SU-DHL-6 (cell line): Measurements from ENCODE around the gene SIGLEC7.

Experiments
- H2AFZ ChIP-seq: fragments of 200-600 bp; sonication (generic); 2 replicates; pipeline ENCODE4 v1.6.1; 2014; ENCODE audit warnings: low read depth, mild to moderate bottlenecking, moderate library complexity, mixed read lengths, antibody characterized with exemption, low read length; ENCODE audit not compliant: severe bottlenecking
- H3F3A ChIP-seq: fragments of 200-600 bp; shearing (Covaris generic); 2 replicates; pipeline ENCODE4 v1.6.0; 2016; ENCODE audit warnings: antibody characterized with exemption, mild to moderate bottlenecking; ENCODE audit not compliant: insufficient read depth
- H3K27ac ChIP-seq: fragments of 200-600 bp; sonication (generic); 2 replicates; pipeline ENCODE4 v1.5.1; 2016; ENCODE audit warnings: low read depth, mild to moderate bottlenecking, low read length, moderate library complexity, mixed read lengths
- H3K27me3 ChIP-seq: fragments of 200-600 bp; sonication (generic), shearing (Covaris generic); 2 replicates; pipeline ENCODE4 v1.6.0; 2014; ENCODE audit warnings: mild to moderate bottlenecking, low read length
- H3K36me3 ChIP-seq: fragments of 200-600 bp; sonication (generic); 2 replicates; pipeline ENCODE4 v1.6.1; 2014; ENCODE audit warnings: mild to moderate bottlenecking, low read length, mixed read lengths
- H3K4me2 ChIP-seq: fragments of 300-600, 200-600 bp; shearing (Covaris generic), sonication (generic); 2 replicates; pipeline ENCODE4 v1.6.0; 2014; ENCODE audit warnings: low read length, low read depth, mild to moderate bottlenecking; ENCODE audit not compliant: poor library complexity, severe bottlenecking
- H3K4me3 ChIP-seq: fragments of 200-600 bp; sonication (generic); 2 replicates; pipeline ENCODE4 v1.5.1; 2014; ENCODE audit warnings: antibody characterized with exemption, low read length, mild to moderate bottlenecking, mixed read lengths; ENCODE audit not compliant: insufficient read depth, poor library complexity, severe bottlenecking
- H3K79me2 ChIP-seq: fragments of 200-600 bp; sonication (generic); 2 replicates; pipeline ENCODE4 v1.6.1; 2014; ENCODE audit warnings: mild to moderate bottlenecking, low read length, moderate library complexity; ENCODE audit not compliant: insufficient read depth
- H3K9ac ChIP-seq: fragments of 200-600 bp; sonication (generic); 2 replicates; pipeline ENCODE4 v1.7.0; 2014; ENCODE audit warnings: mild to moderate bottlenecking, low read length
- H3K9me2 ChIP-seq: fragments of 200-600 bp; sonication (generic); replicated peaks from 2 replicates; pipeline ENCODE4 v1.6.1; 2014; ENCODE audit warnings: low read length; ENCODE audit not compliant: insufficient read depth
- H3K9me3 ChIP-seq: fragments of 200-600 bp; sonication (generic); 2 replicates; pipeline ENCODE4 v1.6.1; 2014; ENCODE audit warnings: low read length, mixed read lengths; ENCODE audit not compliant: insufficient read depth
- H4K20me1 ChIP-seq: fragments of 200-600 bp; sonication (generic); 2 replicates; pipeline ENCODE4 v1.6.1; 2014; ENCODE audit warnings: low read depth, mild to moderate bottlenecking, antibody characterized with exemption, low read length, moderate library complexity, mixed read lengths
- CTCF ChIP-seq: fragments of 200-600 bp; sonication (generic); IDR thresholded peaks from one replicate; pipeline ENCODE4 v1.5.1; 2017; ENCODE audit warnings: antibody characterized with exemption, mild to moderate bottlenecking, low read length, moderate library complexity; ENCODE audit not compliant: insufficient read depth, poor library complexity, severe bottlenecking
- EZH2phosphoT487 ChIP-seq: fragments of 200-600 bp; sonication (generic), shearing (Covaris generic); conservative IDR thresholded peaks from 2 replicates; pipeline ENCODE4 v1.6.1; 2018; ENCODE audit warnings: mild to moderate bottlenecking, antibody characterized with exemption, low read length, moderate library complexity, mixed read lengths

Gene SIGLEC7

GRCh38 chr19:51181913-51182419, 39.9 kb downstream of the SIGLEC7 start:
- Histone ChIP-seq H3K9me3 (no peaks in the 10 kb centered on the region), H3K4me3 (no peak overlapping the region), H3K79me2 (no peaks in the 10 kb centered on the region), H3K27ac (no peak overlapping the region), H3K36me3 (no peaks in the 10 kb centered on the region), H3K9me2 (no peaks in the 10 kb centered on the region), H3K4me2 (no peak overlapping the region), H3F3A (no peaks in the 10 kb centered on the region), H2AFZ (no peak overlapping the region), H3K27me3 (no peaks in the 10 kb centered on the region), H4K20me1 (no peaks in the 10 kb centered on the region), H3K9ac (no peak overlapping the region)
- no peak for TF ChIP-seq EZH2phosphoT487
- no peak for TF ChIP-seq CTCF

GRCh38 chr19:51183629-51184028, 41.5 kb downstream of the SIGLEC7 start:
- H3K27ac ChIP-seq = no peak overlapping the region
- no peaks in the 10 kb centered on the region for H3F3A ChIP-seq
- H2AFZ ChIP-seq = no peak overlapping the region
- H3K79me2 ChIP-seq = no peaks in the 10 kb centered on the region
- H4K20me1 ChIP-seq = no peaks in the 10 kb centered on the region
- H3K9me2 ChIP-seq = no peaks in the 10 kb centered on the region
- TF ChIP-seq EZH2phosphoT487 (no peak), CTCF (no peak)
- H3K4me2 ChIP-seq = no peak overlapping the region
- no peaks in the 10 kb centered on the region for H3K27me3 ChIP-seq
- no peak overlapping the region for H3K4me3 ChIP-seq
- H3K9ac ChIP-seq = no peak overlapping the region
- no peaks in the 10 kb centered on the region for H3K9me3 ChIP-seq
- H3K36me3 ChIP-seq = no peaks in the 10 kb centered on the region

- no peaks in the 10 kb centered on the region for H3K9me2 ChIP-seq
- H3K36me3 ChIP-seq = no peaks in the 10 kb centered on the region
- no peak overlapping the region for H3K9ac ChIP-seq
- H3K4me2 ChIP-seq = no peak overlapping the region
- H3K9me3 ChIP-seq = no peaks in the 10 kb centered on the region
- H3K27me3 ChIP-seq = no peaks in the 10 kb centered on the region
- no peaks in the 10 kb centered on the region for H4K20me1 ChIP-seq
- no peak overlapping the region for H2AFZ ChIP-seq
- TF ChIP-seq EZH2phosphoT487 = no peak
- no peak for TF ChIP-seq CTCF
- no peak overlapping the region for H3K4me3 ChIP-seq
- no peaks in the 10 kb centered on the region for H3F3A ChIP-seq
- H3K27ac ChIP-seq = no peak overlapping the region
- H3K79me2 ChIP-seq = no peaks in the 10 kb centered on the region
Observed at GRCh38 chr19:51185069-51185867, 43.2 kb downstream of the SIGLEC7 start.
